ENCODE data around the gene C17orf100. TPM values are rescaled to one million over a fixed set of nuclear protein-coding genes. Genes with fewer than 3 reads are reported as not detected.

C17orf100 gene
- total RNA-seq, 1 experiment from 2014 or later: 3.1 TPM

- Mint-ChIP-seq H3K27me3 (ENCODE audit: unreplicated experiment) (no peaks in the 10 kb centered on the region), H3K4me3 (ENCODE audit: low read depth, unreplicated experiment) (peak within 1 kb of the TSS; percentile 94), H3K36me3 (ENCODE audit: insufficient read depth, unreplicated experiment) (peaks cover 52% of the 10 kb centered on the region), H3K27ac (ENCODE audit: unreplicated experiment) (peak within 1 kb of the TSS; percentile 94), H3K9me3 (ENCODE audit: low read depth, unreplicated experiment) (no peaks in the 10 kb centered on the region), H3K4me1 (ENCODE audit: low read depth, unreplicated experiment) (peaks cover 28% of the 10 kb centered on the region)
- peak; percentile 88 for DNase-seq
- no peak for TF ChIP-seq CTCF (IDR thresholded peaks at IDR 0.05; ENCODE audit: unreplicated experiment)
- CTCF ChIA-PET: interaction anchor here (1.2 kb wide), 1 partner anchor 167 kb away, joined by 7 read pairs; no protein-coding TSS in a partner anchor
- no TSS peak for BruUV-seq (replicated peaks)
- intact Hi-C loops (cut with micrococcal nuclease; ENCODE audit: unreplicated experiment): no loop called here
These were observed 10.9 kb upstream of the C17orf100 start, which contains the start of the genes KIAA0753 and TXNDC17 for GRCh38 chr17:6640536-6641246. KIAA0753 (minus strand) TSS chr17:6640711; CDS start chr17:6635103, 5,608 bp downstream. TXNDC17 (plus strand) TSS chr17:6641060; CDS start chr17:6641083, 23 bp downstream.

- TSS peak; percentile 77 for BruUV-seq (replicated peaks)
These were observed 10.2 kb upstream of the C17orf100 start for GRCh38 chr17:6641247-6641863.

GRCh38 chr17:6642592-6642991, 9.0 kb upstream of the C17orf100 start:
- intact Hi-C loops (cut with micrococcal nuclease; ENCODE audit: unreplicated experiment): no loop called here
- no peaks in the 10 kb centered on the region for H3K27me3 Mint-ChIP-seq (ENCODE audit: unreplicated experiment)
- no peak for TF ChIP-seq CTCF (IDR thresholded peaks at IDR 0.05; ENCODE audit: unreplicated experiment)
- BruUV-seq (replicated peaks): no TSS peak
- peaks cover 47% of the 10 kb centered on the region for H3K36me3 Mint-ChIP-seq (ENCODE audit: insufficient read depth, unreplicated experiment)
- peak overlapping the region; percentile 94 for H3K4me3 Mint-ChIP-seq (ENCODE audit: low read depth, unreplicated experiment)
- CTCF ChIA-PET: interaction anchor here (0.6 kb wide), 1 partner anchor 1145 kb away, joined by 7 read pairs; no protein-coding TSS in a partner anchor
- no peaks in the 10 kb centered on the region for H3K9me3 Mint-ChIP-seq (ENCODE audit: low read depth, unreplicated experiment)
- peak overlapping the region; percentile 23 for H3K27ac Mint-ChIP-seq (ENCODE audit: unreplicated experiment)
- peaks cover 35% of the 10 kb centered on the region for H3K4me1 Mint-ChIP-seq (ENCODE audit: low read depth, unreplicated experiment)
- no peak for DNase-seq

More at GRCh38 chr17:6641247-6641863, 10.2 kb upstream of the C17orf100 start:
- H3K27me3 Mint-ChIP-seq (ENCODE audit: unreplicated experiment): no peaks in the 10 kb centered on the region
- H3K4me3 Mint-ChIP-seq (ENCODE audit: low read depth, unreplicated experiment): peak overlapping the region; percentile 94
- H3K9me3 Mint-ChIP-seq (ENCODE audit: low read depth, unreplicated experiment): no peaks in the 10 kb centered on the region
- DNase-seq: no peak
- CTCF ChIA-PET: no interaction called here
- intact Hi-C loops (cut with micrococcal nuclease; ENCODE audit: unreplicated experiment): no loop called here
- H3K4me1 Mint-ChIP-seq (ENCODE audit: low read depth, unreplicated experiment): peaks cover 28% of the 10 kb centered on the region
- peaks cover 52% of the 10 kb centered on the region for H3K36me3 Mint-ChIP-seq (ENCODE audit: insufficient read depth, unreplicated experiment)
- H3K27ac Mint-ChIP-seq (ENCODE audit: unreplicated experiment): peak overlapping the region; percentile 94
- no peak for TF ChIP-seq CTCF (IDR thresholded peaks at IDR 0.05; ENCODE audit: unreplicated experiment)

GRCh38 chr17:6643451-6644125, 8.0 kb upstream of the C17orf100 start:
- TF ChIP-seq CTCF (IDR thresholded peaks at IDR 0.05; ENCODE audit: unreplicated experiment): no peak
- Mint-ChIP-seq H3K36me3 (ENCODE audit: insufficient read depth, unreplicated experiment) (peaks cover 48% of the 10 kb centered on the region), H3K27ac (ENCODE audit: unreplicated experiment) (no peak overlapping the region), H3K9me3 (ENCODE audit: low read depth, unreplicated experiment) (no peaks in the 10 kb centered on the region), H3K4me1 (ENCODE audit: low read depth, unreplicated experiment) (peaks cover 28% of the 10 kb centered on the region), H3K27me3 (ENCODE audit: unreplicated experiment) (no peaks in the 10 kb centered on the region), H3K4me3 (ENCODE audit: low read depth, unreplicated experiment) (no peak overlapping the region)
- CTCF ChIA-PET: no interaction called here
- BruUV-seq (replicated peaks): no TSS peak
- intact Hi-C loops (cut with micrococcal nuclease; ENCODE audit: unreplicated experiment): no loop called here
- DNase-seq: no peak
